Measurements from ENCODE around the gene CMTM4.

- no peak for TF ChIP-seq POLR2A (IDR thresholded peaks at IDR 0.05; ENCODE audit: low read length)
- TF ChIP-seq GATA1 (IDR thresholded peaks at IDR 0.05; ENCODE audit: low read depth, low read length): no peak
Observed at GRCh38 chr16:66649636-66650205, 46.8 kb downstream of the CMTM4 start.

Measured in erythroblast (primary cell).